Panc1 (cell line): ENCODE data around the gene ZG16. TPM values are rescaled to one million over a fixed set of nuclear protein-coding genes. Genes with fewer than 3 reads are reported as not detected.
A peak's percentile ranks its signal among the peaks of the same experiment; 100 is the strongest.

Source experiments
- ATAC-seq: fragments of 200-7000 bp; cut with Tn5 transposase; 2 replicates; pipeline ENCODE4 v1.9.1; 2020; ENCODE audit warnings: mild to moderate bottlenecking, moderate library complexity
- BruUV-seq: library from RNA; stranded (reverse); fragments of 400-500 nt; replicated peaks from 2 replicates; lab custom pipeline; 2021; lab: Mats Ljungman, UMichigan
- CTCF ChIA-PET: fragments of 300-600 bp; sonication (Branson Sonifier 250); formaldehyde crosslinking; loops from one replicate; lab custom pipeline; 2022; ENCODE audit warnings: antibody characterized with exemption; lab: Charles Lee
- POLR2A ChIA-PET: fragments of 300-600 bp; sonication (Branson Sonifier 250); formaldehyde crosslinking; loops from one replicate; lab custom pipeline; 2022; ENCODE audit warnings: antibody characterized with exemption; lab: Charles Lee
- DNase-seq: peaks from one replicate; pipeline ENCODE4 v3.0.0-alpha.2; 2010; ENCODE audit warnings: low read depth, low spot score
- H3K27ac ChIP-seq: 2 replicates; pipeline ENCODE4 v1.5.1; 2011; ENCODE audit warnings: mild to moderate bottlenecking, low read length, inconsistent platforms
- H3K27me3 ChIP-seq: fragments of 200-500 bp; sonication (Bioruptor generic); 2 replicates; pipeline ENCODE4 v1.6.0; 2014; ENCODE audit warnings: low read length, inconsistent platforms; ENCODE audit not compliant: control insufficient read depth, insufficient read depth
- H3K36me3 ChIP-seq: fragments of 200-500 bp; sonication (Bioruptor generic); 2 replicates; pipeline ENCODE4 v1.5.1; 2014; ENCODE audit warnings: inconsistent platforms, mild to moderate bottlenecking, low read length, moderate library complexity; ENCODE audit not compliant: control insufficient read depth, insufficient read depth
- H3K4me1 ChIP-seq: 2 replicates; pipeline ENCODE4 v1.5.1; 2011; ENCODE audit warnings: inconsistent platforms, mild to moderate bottlenecking, low read length, moderate library complexity; ENCODE audit not compliant: control insufficient read depth, insufficient read depth
- H3K4me3 ChIP-seq, 2 experiments: 2 replicates each; pipeline ENCODE4 v1.5.1; 2011 to 2012; ENCODE audit warnings: low read depth in 2 of 2, low read length in 2 of 2, mild to moderate bottlenecking in 2 of 2, inconsistent platforms in 1 of 2, moderate library complexity in 1 of 2
- H3K9me3 ChIP-seq: fragments of 200-500 bp; sonication (Bioruptor generic); 2 replicates; pipeline ENCODE4 v1.5.1; 2014; ENCODE audit warnings: low read depth, mild to moderate bottlenecking, inconsistent platforms, low read length, moderate library complexity; ENCODE audit not compliant: control insufficient read depth, insufficient read depth
- POLR2AphosphoS5 ChIP-seq: IDR thresholded peaks from 2 replicates; pipeline ENCODE4 v1.6.1; 2012; ENCODE audit warnings: mild to moderate bottlenecking, low read depth, low read length, moderate library complexity
- SIN3A ChIP-seq: IDR thresholded peaks from 2 replicates; pipeline ENCODE4 v1.6.1; 2012; ENCODE audit warnings: low read depth, mild to moderate bottlenecking, low read length, moderate library complexity, borderline replicate concordance; ENCODE audit not compliant: insufficient read depth
- TCF7L2 ChIP-seq: IDR thresholded peaks from 2 replicates; pipeline ENCODE4 v1.6.1; 2011; ENCODE audit warnings: mild to moderate bottlenecking, low read depth, low read length, inconsistent platforms
- in situ Hi-C: cut with HindIII; loops from 2 replicates; pipeline ENCODE4 v1.10.0; 2016; ENCODE audit warnings: low sequenced_read_pairs, low pct_unique_long_range_greater_than_20kb
- intact Hi-C: fragments of 100-400 bp; cut with micrococcal nuclease; formaldehyde crosslinking; loops from one replicate; pipeline ENCODE4 v1.10.0; 2022; ENCODE audit not compliant: unreplicated experiment
- total RNA-seq: library from RNA; stranded (reverse); gene quantifications from one replicate; pipeline ENCODE4 v1.2.1, GENCODE V29; 2021; ENCODE audit not compliant: unreplicated experiment
- TF ChIP-seq, protein P1 (sequence below), 2 experiments: IDR thresholded peaks; 2 replicates each; pipeline ENCODE4 v1.6.1; 2011 to 2012; ENCODE audit warnings: low read depth in 2 of 2, control low read depth in 1 of 2, low read length in 1 of 2, mild to moderate bottlenecking in 1 of 2, moderate library complexity in 1 of 2; ENCODE audit not compliant: insufficient read depth in 1 of 2
- TF ChIP-seq, protein P2 (sequence below): fragments of 450-650 bp; IDR thresholded peaks from 2 replicates; pipeline ENCODE4 v1.5.1; 2017; ENCODE audit warnings: mild to moderate bottlenecking

ZG16 gene
- total RNA-seq, 1 experiment from 2014 or later = not detected

DNA sequence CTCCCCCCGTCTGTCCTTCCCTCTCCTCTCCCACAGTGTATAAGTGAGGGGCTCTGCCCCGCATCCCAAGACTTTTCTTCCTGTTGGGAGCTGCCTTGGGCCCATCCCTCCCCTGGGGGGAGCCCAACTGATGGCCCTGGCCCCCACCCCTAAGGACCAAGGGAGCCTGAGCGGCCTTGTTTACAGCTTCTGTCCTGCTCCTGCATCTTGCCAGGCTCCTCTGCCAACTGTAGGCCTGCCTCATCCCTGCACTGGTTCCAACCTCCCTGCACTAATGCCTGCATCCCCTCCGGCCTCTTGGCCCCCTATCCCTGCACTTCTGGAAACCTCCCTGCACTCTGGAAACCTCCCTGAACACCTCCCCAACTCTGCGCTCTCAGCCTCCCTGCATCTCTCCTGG is 36.5 kb downstream of the ZG16 start:
- no TSS peak for BruUV-seq
- TF ChIP-seq, protein P1, sequence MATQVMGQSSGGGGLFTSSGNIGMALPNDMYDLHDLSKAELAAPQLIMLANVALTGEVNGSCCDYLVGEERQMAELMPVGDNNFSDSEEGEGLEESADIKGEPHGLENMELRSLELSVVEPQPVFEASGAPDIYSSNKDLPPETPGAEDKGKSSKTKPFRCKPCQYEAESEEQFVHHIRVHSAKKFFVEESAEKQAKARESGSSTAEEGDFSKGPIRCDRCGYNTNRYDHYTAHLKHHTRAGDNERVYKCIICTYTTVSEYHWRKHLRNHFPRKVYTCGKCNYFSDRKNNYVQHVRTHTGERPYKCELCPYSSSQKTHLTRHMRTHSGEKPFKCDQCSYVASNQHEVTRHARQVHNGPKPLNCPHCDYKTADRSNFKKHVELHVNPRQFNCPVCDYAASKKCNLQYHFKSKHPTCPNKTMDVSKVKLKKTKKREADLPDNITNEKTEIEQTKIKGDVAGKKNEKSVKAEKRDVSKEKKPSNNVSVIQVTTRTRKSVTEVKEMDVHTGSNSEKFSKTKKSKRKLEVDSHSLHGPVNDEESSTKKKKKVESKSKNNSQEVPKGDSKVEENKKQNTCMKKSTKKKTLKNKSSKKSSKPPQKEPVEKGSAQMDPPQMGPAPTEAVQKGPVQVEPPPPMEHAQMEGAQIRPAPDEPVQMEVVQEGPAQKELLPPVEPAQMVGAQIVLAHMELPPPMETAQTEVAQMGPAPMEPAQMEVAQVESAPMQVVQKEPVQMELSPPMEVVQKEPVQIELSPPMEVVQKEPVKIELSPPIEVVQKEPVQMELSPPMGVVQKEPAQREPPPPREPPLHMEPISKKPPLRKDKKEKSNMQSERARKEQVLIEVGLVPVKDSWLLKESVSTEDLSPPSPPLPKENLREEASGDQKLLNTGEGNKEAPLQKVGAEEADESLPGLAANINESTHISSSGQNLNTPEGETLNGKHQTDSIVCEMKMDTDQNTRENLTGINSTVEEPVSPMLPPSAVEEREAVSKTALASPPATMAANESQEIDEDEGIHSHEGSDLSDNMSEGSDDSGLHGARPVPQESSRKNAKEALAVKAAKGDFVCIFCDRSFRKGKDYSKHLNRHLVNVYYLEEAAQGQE (IDR thresholded peaks at IDR 0.05; ENCODE audit: insufficient read depth in 1 of 2, low read depth in 2 of 2, low read length in 1 of 2) = no peak
- TF ChIP-seq TCF7L2 = no peak
- TF ChIP-seq POLR2AphosphoS5 = no peak
- TF ChIP-seq, protein P2, sequence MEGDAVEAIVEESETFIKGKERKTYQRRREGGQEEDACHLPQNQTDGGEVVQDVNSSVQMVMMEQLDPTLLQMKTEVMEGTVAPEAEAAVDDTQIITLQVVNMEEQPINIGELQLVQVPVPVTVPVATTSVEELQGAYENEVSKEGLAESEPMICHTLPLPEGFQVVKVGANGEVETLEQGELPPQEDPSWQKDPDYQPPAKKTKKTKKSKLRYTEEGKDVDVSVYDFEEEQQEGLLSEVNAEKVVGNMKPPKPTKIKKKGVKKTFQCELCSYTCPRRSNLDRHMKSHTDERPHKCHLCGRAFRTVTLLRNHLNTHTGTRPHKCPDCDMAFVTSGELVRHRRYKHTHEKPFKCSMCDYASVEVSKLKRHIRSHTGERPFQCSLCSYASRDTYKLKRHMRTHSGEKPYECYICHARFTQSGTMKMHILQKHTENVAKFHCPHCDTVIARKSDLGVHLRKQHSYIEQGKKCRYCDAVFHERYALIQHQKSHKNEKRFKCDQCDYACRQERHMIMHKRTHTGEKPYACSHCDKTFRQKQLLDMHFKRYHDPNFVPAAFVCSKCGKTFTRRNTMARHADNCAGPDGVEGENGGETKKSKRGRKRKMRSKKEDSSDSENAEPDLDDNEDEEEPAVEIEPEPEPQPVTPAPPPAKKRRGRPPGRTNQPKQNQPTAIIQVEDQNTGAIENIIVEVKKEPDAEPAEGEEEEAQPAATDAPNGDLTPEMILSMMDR = no peak
- no peak for TF ChIP-seq SIN3A
- Histone ChIP-seq H3K4me1 (peaks cover 56% of the 10 kb centered on the region), H3K27me3 (no peaks in the 10 kb centered on the region), H3K4me3 (no peak overlapping the region; a peak in 1 of 4 replicates), H3K36me3 (peaks cover 5% of the 10 kb centered on the region), H3K9me3 (no peaks in the 10 kb centered on the region), H3K27ac (peak overlapping the region; percentile 97)
- DNase-seq (no peak), ATAC-seq (no peak)
- POLR2A ChIA-PET = no interaction called here
- intact Hi-C loops (loop anchor here (10.0 kb wide), 1 partner anchor 120 kb away; no protein-coding TSS in a partner anchor), in situ Hi-C loops (no loop called here)
- CTCF ChIA-PET = no interaction called here

DNA sequence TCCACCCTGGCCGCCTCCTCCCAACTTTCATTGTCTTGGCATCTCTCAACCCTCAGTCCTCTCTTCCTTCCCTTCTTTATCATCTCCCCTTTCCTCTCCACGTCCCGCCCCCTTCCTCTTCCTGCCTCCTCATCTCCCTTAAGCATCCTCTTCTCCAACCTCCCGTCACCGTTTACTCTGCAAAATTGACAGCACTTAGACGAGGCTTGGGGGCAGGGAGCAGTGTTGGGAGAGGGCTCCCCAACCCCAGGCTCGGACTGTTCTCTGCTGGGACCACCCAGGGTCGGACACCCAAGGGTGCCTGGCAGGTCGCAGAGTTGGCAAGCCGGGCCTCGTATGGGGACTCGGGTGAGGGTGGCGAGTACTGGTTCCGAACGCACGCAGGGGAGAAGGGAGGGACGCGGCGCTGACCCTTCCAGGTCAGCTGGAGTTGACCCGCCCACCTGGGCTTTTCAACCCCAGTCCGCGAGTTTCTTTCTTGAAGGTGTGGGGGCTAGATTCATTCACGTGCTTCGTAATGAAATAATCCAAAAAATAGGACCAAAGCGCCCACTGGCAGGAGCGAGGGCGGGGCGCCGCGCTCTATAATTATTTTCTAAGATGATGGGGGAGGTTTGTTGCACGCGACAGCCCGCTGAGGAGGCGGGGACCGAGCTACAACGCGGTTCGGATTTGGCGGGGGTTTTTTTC is 37.1 kb downstream of the ZG16 start:
- peak overlapping the region; percentile 97 for H3K27ac ChIP-seq
- DNase-seq = no peak
- intact Hi-C loops = loop anchor here (10.0 kb wide), 1 partner anchor 120 kb away; no protein-coding TSS in a partner anchor
- H3K27me3 ChIP-seq = no peaks in the 10 kb centered on the region
- peaks cover 61% of the 10 kb centered on the region for H3K4me1 ChIP-seq
- CTCF ChIA-PET = interaction anchor here (0.7 to 1.7 kb wide), 4 partner anchors 7 to 180 kb away, joined by 3 to 20 read pairs (median 4); no protein-coding TSS in a partner anchor
- peak overlapping the region; percentile 86 to 92 for H3K4me3 ChIP-seq
- peaks cover 5% of the 10 kb centered on the region for H3K36me3 ChIP-seq
- TF ChIP-seq, protein P1 (IDR thresholded peaks at IDR 0.05; ENCODE audit: insufficient read depth in 1 of 2, low read depth in 2 of 2, low read length in 1 of 2) = no peak
- TF ChIP-seq POLR2AphosphoS5 = no peak
- 0 out of 2 replicates have a peak, but pooled peaks have one; percentile 30 for TF ChIP-seq SIN3A
- no peak for TF ChIP-seq TCF7L2
- TF ChIP-seq, protein P2 = no peak
- no TSS peak for BruUV-seq
- POLR2A ChIA-PET = interaction anchor here (0.6 kb wide), 1 partner anchor 114 kb away, joined by 17 read pairs; no protein-coding TSS in a partner anchor
- no peaks in the 10 kb centered on the region for H3K9me3 ChIP-seq
- ATAC-seq = no peak
- in situ Hi-C loops = no loop called here
